ENCODE data around the gene GPR22.

The GPR22 gene

GRCh38 chr7:107479303-107479702 lies 9.4 kb downstream of the GPR22 start:
- DNase-seq (ENCODE audit: low spot score): no peak

- DNase-seq (ENCODE audit: low spot score): no peak
These were observed 11.1 kb downstream of the GPR22 start for GRCh38 chr7:107480932-107481331.

- no peak for DNase-seq (ENCODE audit: low spot score)
These were observed 12.7 kb downstream of the GPR22 start for GRCh38 chr7:107482571-107482970.

GRCh38 chr7:107486041-107486440 lies 16.2 kb downstream of the GPR22 start:
- DNase-seq (ENCODE audit: low spot score): no peak

- no peak for DNase-seq (ENCODE audit: low spot score)
These were observed 23.0 kb downstream of the GPR22 start for GRCh38 chr7:107492875-107493274.

- DNase-seq (ENCODE audit: low spot score): no peak
These were observed 24.5 kb downstream of the GPR22 start for GRCh38 chr7:107494315-107494751.

GRCh38 chr7:107494884-107495283 lies 25.0 kb downstream of the GPR22 start:
- DNase-seq (ENCODE audit: low spot score): no peak

GRCh38 chr7:107495516-107495915 lies 25.7 kb downstream of the GPR22 start:
- no peak for DNase-seq (ENCODE audit: low spot score)

- DNase-seq (ENCODE audit: low spot score): no peak
These were observed 29.9 kb downstream of the GPR22 start for GRCh38 chr7:107499731-107500130.

- peak; percentile 20 for DNase-seq (ENCODE audit: low spot score)
These were observed 31.7 kb downstream of the GPR22 start for GRCh38 chr7:107501593-107501992.

GRCh38 chr7:107502154-107502553 lies 32.3 kb downstream of the GPR22 start:
- no peak for DNase-seq (ENCODE audit: low spot score)

- DNase-seq (ENCODE audit: low spot score): no peak
These were observed 32.9 kb downstream of the GPR22 start for GRCh38 chr7:107502797-107503196.

- no peak for DNase-seq (ENCODE audit: low spot score)
These were observed 33.8 kb downstream of the GPR22 start for GRCh38 chr7:107503687-107504086.

- DNase-seq (ENCODE audit: low spot score): no peak
These were observed 35.5 kb downstream of the GPR22 start for GRCh38 chr7:107505362-107505761.

GRCh38 chr7:107505997-107506673 lies 36.3 kb downstream of the GPR22 start:
- DNase-seq (ENCODE audit: low spot score): no peak

- peak; percentile 6 for DNase-seq (ENCODE audit: low spot score)
These were observed 37.0 kb downstream of the GPR22 start for GRCh38 chr7:107506674-107507339.

All from AG08396 (cell line).